K562 (cell line): Measurements from ENCODE around the gene GGCT. TPM values are rescaled to one million over a fixed set of nuclear protein-coding genes. Genes with fewer than 3 reads are reported as not detected.
A peak's percentile ranks its signal among the peaks of the same experiment; 100 is the strongest.

Experiments
- ATAC-seq: fragments of 200-7000 bp; cut with Tn5 transposase; 3 replicates; pipeline ENCODE4 v1.9.1; 2020; ENCODE audit warnings: moderate library complexity
- BruUV-seq: library from RNA; stranded (reverse); fragments of 400-500 nt; replicated peaks from 2 replicates; lab custom pipeline; 2021; lab: Mats Ljungman, UMichigan
- CTCF ChIA-PET: fragments of 300-600 bp; formaldehyde crosslinking; extraction: SDS; loops from one replicate; lab custom pipeline; 2021; ENCODE audit warnings: low intra/inter-chr PET ratio; lab: Yijun Ruan, JAX
- POLR2A ChIA-PET: fragments of 300-600, 350-650 bp; sonication (Branson Sonifier 250); formaldehyde crosslinking; extraction: SDS; loops from one replicate; lab custom pipeline; 2021; ENCODE audit warnings: antibody characterized with exemption, inconsistent platforms; lab: Yijun Ruan, JAX
- DNase-seq, 4 experiments: peaks; one replicate each; pipeline versions ENCODE4 v3.0.0 to v3.0.0-alpha.2; 2011 to 2018; ENCODE audit warnings: low spot score in 3 of 4, mixed read lengths in 3 of 4; ENCODE audit errors: extremely low read depth in 1 of 4
- FAIRE-seq: peaks from 2 replicates; lab custom pipeline; 2011; peaks lifted over from hg19 to GRCh38; lab: Jason Lieb, UNC
- H2AFZ ChIP-seq: 2 replicates; pipeline ENCODE4 v1.6.0; 2011; ENCODE audit warnings: low read depth, low read length, control low read depth, inconsistent platforms
- H3K27ac ChIP-seq: fragments of 200-600 bp; 3 replicates; pipeline ENCODE4 v1.8.0; 2011; ENCODE audit warnings: low read depth, mild to moderate bottlenecking, control low read depth, inconsistent platforms, low read length, moderate library complexity, mixed read lengths; ENCODE audit errors: extremely low read depth
- H3K27me3 ChIP-seq, 2 experiments: fragments of 300-600 bp in 1 of 2; 2 replicates in 1 of 2; 3 replicates in 1 of 2; pipeline versions ENCODE4 v1.6.0 to v1.8.0; 2011; ENCODE audit warnings: inconsistent platforms in 2 of 2, low read length in 2 of 2, mild to moderate bottlenecking in 1 of 2, mixed read lengths in 1 of 2, moderate library complexity in 1 of 2; ENCODE audit not compliant: control insufficient read depth in 2 of 2, insufficient read depth in 2 of 2
- H3K36me3 ChIP-seq: fragments of 300-600 bp; 3 replicates; pipeline ENCODE4 v1.8.0; 2011; ENCODE audit warnings: mild to moderate bottlenecking, low read length, inconsistent platforms; ENCODE audit not compliant: control insufficient read depth, insufficient read depth
- H3K4me1 ChIP-seq, 2 experiments: fragments of 200-600 bp in 1 of 2; replicated peaks in 1 of 2; 2 replicates in 1 of 2; 3 replicates in 1 of 2; pipeline versions ENCODE4 v1.5.1 to v1.8.0; 2011; ENCODE audit warnings: inconsistent platforms in 2 of 2, low read length in 2 of 2, mild to moderate bottlenecking in 1 of 2, mixed read lengths in 1 of 2, moderate library complexity in 1 of 2; ENCODE audit not compliant: control insufficient read depth in 2 of 2, insufficient read depth in 2 of 2
- H3K4me2 ChIP-seq: 2 replicates; pipeline ENCODE4 v1.6.1; 2011; ENCODE audit warnings: low read length, control low read depth, inconsistent platforms, mixed read lengths; ENCODE audit not compliant: insufficient read depth
- H3K4me3 ChIP-seq: fragments of 200-600 bp; sonication (generic), shearing (Covaris generic); 2 replicates; pipeline ENCODE4 v1.5.1; 2016; ENCODE audit warnings: control low read depth, inconsistent platforms
- H3K79me2 ChIP-seq: fragments of 200-600 bp; 3 replicates; pipeline ENCODE4 v1.8.0; 2011; ENCODE audit warnings: low read length, inconsistent platforms; ENCODE audit not compliant: control insufficient read depth, insufficient read depth
- H3K9ac ChIP-seq, 2 experiments: 2 replicates each; pipeline versions ENCODE4 v1.6.0 to v1.6.1; 2011; ENCODE audit warnings: low read depth in 2 of 2, low read length in 2 of 2, control low read depth in 1 of 2, inconsistent platforms in 1 of 2, mild to moderate bottlenecking in 1 of 2, mixed read lengths in 1 of 2; ENCODE audit not compliant: insufficient read depth in 1 of 2
- H3K9me1 ChIP-seq: one replicate; pipeline ENCODE4 v1.6.0; 2011; ENCODE audit warnings: inconsistent platforms, mild to moderate bottlenecking, low read length, moderate library complexity; ENCODE audit not compliant: control insufficient read depth, insufficient read depth
- H3K9me3 ChIP-seq: replicated peaks from 2 replicates; pipeline ENCODE4 v1.5.1; 2011; ENCODE audit warnings: low read depth, low read length, inconsistent platforms; ENCODE audit not compliant: control insufficient read depth, insufficient read depth
- H4K20me1 ChIP-seq: replicated peaks from 2 replicates; pipeline ENCODE4 v1.6.1; 2011; ENCODE audit warnings: low read length, inconsistent platforms, mixed read lengths; ENCODE audit not compliant: control insufficient read depth, insufficient read depth
- ARNT ChIP-seq, 2 experiments: fragments of 450-650 bp; IDR thresholded peaks; 2 replicates each; pipeline ENCODE4 v1.6.1; 2016; ENCODE audit warnings: mild to moderate bottlenecking in 1 of 2
- CBFB ChIP-seq: sonication (generic); formaldehyde crosslinking; IDR thresholded peaks from 2 replicates; pipeline ENCODE4 v1.4.0; 2020; ENCODE audit warnings: mild to moderate bottlenecking, missing genetic modification reagents
- EP300 ChIP-seq: IDR thresholded peaks from 2 replicates; pipeline ENCODE4 v1.6.1; 2012; ENCODE audit warnings: low read length, improper control_type of control experiment
- ESRRA ChIP-seq: fragments of 450-650 bp; IDR thresholded peaks from 2 replicates; pipeline ENCODE4 v1.6.1; 2014; ENCODE audit warnings: low read depth, mild to moderate bottlenecking, moderate library complexity, borderline replicate concordance
- HDAC2 ChIP-seq: fragments of 450-650 bp; IDR thresholded peaks from 2 replicates; pipeline ENCODE4 v1.6.1; 2016; ENCODE audit warnings: mild to moderate bottlenecking
- HOMEZ ChIP-seq: fragments of 250-450 bp; sonication (Bioruptor Pico); IDR thresholded peaks from 2 replicates; pipeline ENCODE4 v1.4.0; 2020; ENCODE audit warnings: mild to moderate bottlenecking, moderate library complexity
- JUN ChIP-seq, 2 experiments: sonication (generic) in 1 of 2; formaldehyde crosslinking in 1 of 2; IDR thresholded peaks; 2 replicates each; pipeline versions ENCODE4 v1.6.1 to v1.8.0; 2012 to 2022; ENCODE audit warnings: borderline replicate concordance in 2 of 2, mild to moderate bottlenecking in 2 of 2, improper control_type of control experiment in 1 of 2, low read depth in 1 of 2, low read length in 1 of 2, missing genetic modification reagents in 1 of 2
- JUND ChIP-seq, 2 experiments: IDR thresholded peaks; 2 replicates in 1 of 2; 3 replicates in 1 of 2; pipeline ENCODE4 v1.6.1; 2011; ENCODE audit warnings: borderline replicate concordance in 2 of 2, low read depth in 2 of 2, low read length in 2 of 2, improper control_type of control experiment in 1 of 2, missing biosample characterization in 1 of 2, missing genetic modification characterization in 1 of 2, missing genetic modification reagents in 1 of 2
- LEF1 ChIP-seq: fragments of 450-650 bp; IDR thresholded peaks from 2 replicates; pipeline ENCODE4 v1.6.1; 2016; ENCODE audit warnings: mild to moderate bottlenecking
- MAZ ChIP-seq, 2 experiments: fragments of 450-650 bp in 1 of 2; sonication (generic) in 1 of 2; formaldehyde crosslinking; IDR thresholded peaks in 1 of 2; conservative IDR thresholded peaks in 1 of 2; 2 replicates each; pipeline versions ENCODE4 v1.4.0 to v1.5.0; 2020; ENCODE audit warnings: mild to moderate bottlenecking in 1 of 2, missing genetic modification reagents in 1 of 2
- MTA3 ChIP-seq: fragments of 450-650 bp; formaldehyde crosslinking; IDR thresholded peaks from 2 replicates; pipeline ENCODE4 v1.6.1; 2017; ENCODE audit warnings: mild to moderate bottlenecking, borderline replicate concordance
- NFE2 ChIP-seq: IDR thresholded peaks from 2 replicates; pipeline ENCODE4 v1.6.1; 2014; ENCODE audit warnings: antibody characterized with exemption, low read depth
- RCOR1 ChIP-seq, 2 experiments: IDR thresholded peaks; 2 replicates each; pipeline ENCODE4 v1.6.1; 2012; ENCODE audit warnings: low read depth in 2 of 2, low read length in 2 of 2, borderline replicate concordance in 1 of 2, improper control_type of control experiment in 1 of 2
- SOX6 ChIP-seq: fragments of 450-650 bp; IDR thresholded peaks from 2 replicates; pipeline ENCODE4 v1.6.1; 2014; ENCODE audit warnings: mild to moderate bottlenecking
- TCF3 ChIP-seq: sonication (generic); formaldehyde crosslinking; IDR thresholded peaks from 2 replicates; pipeline ENCODE4 v1.4.0; 2020; ENCODE audit warnings: mild to moderate bottlenecking, missing genetic modification reagents
- TEAD4 ChIP-seq, 2 experiments: sonication (generic) in 1 of 2; formaldehyde crosslinking in 1 of 2; IDR thresholded peaks; 2 replicates each; pipeline versions ENCODE4 v1.6.1 to v1.8.0; 2012 to 2022; ENCODE audit warnings: borderline replicate concordance in 1 of 2, inconsistent platforms in 1 of 2, low read length in 1 of 2, mild to moderate bottlenecking in 1 of 2, missing genetic modification reagents in 1 of 2
- TGIF2 ChIP-seq: sonication (generic); formaldehyde crosslinking; IDR thresholded peaks from 2 replicates; pipeline ENCODE4 v1.8.1; 2022; ENCODE audit warnings: mild to moderate bottlenecking, missing genetic modification reagents, moderate library complexity
- TRIM24 ChIP-seq, 2 experiments: fragments of 450-650 bp; IDR thresholded peaks; 2 replicates each; pipeline ENCODE4 v1.6.1; 2016
- VEZF1 ChIP-seq: fragments of 200-800 bp; sonication (Bioruptor generic); IDR thresholded peaks from 2 replicates; pipeline ENCODE4 v1.6.1; 2017; ENCODE audit warnings: missing genetic modification characterization, missing compliant biosample characterization
- ZNF76 ChIP-seq: fragments of 250-450 bp; sonication (Bioruptor Pico); IDR thresholded peaks from 2 replicates; pipeline ENCODE4 v1.4.0; 2020; ENCODE audit warnings: mild to moderate bottlenecking, moderate library complexity, borderline replicate concordance
- WGBS: fragments of 100-300 bp; shearing (Covaris generic); methylation state at CpG from one replicate; pipeline ENCODE4 v1.1.6; 2016; ENCODE audit warnings: low coverage, mixed read lengths; ENCODE audit not compliant: insufficient coverage; ENCODE audit errors: missing lambda C conversion rate; 5-methylcytosine and 5-hydroxymethylcytosine counted together
- in situ Hi-C: fragments of 300-500 bp; cut with MboI; formaldehyde crosslinking; loops from 4 replicates; pipeline ENCODE4 v1.15.0; 2018; ENCODE audit warnings: inconsistent platforms, mixed read lengths
- intact Hi-C: fragments of 100-400 bp; cut with micrococcal nuclease; formaldehyde crosslinking; loops from 2 replicates; pipeline ENCODE4 v1.14.2; 2022
- polyA plus RNA-seq, 8 experiments: library from polyadenylated mRNA; depleted of rRNA in 4 of 8; stranded (reverse) in 5 of 8; unstranded in 3 of 8; fragments of >200 nt; fragmentation: Nextera tagmentation in 2 of 8; fragmentation: Illumina TruSeq in 1 of 8; extraction: Ambion mirVana in 2 of 8; extraction: Trizol in 1 of 8; gene quantifications; 2 replicates each; pipeline versions ENCODE4 v1.2.1 to v1.2.3, GENCODE V29; 2011 to 2014; ENCODE audit warnings: inconsistent platforms in 1 of 8, missing spikeins in 1 of 8
- total RNA-seq, 7 experiments: library from RNA; depleted of rRNA in 6 of 7; stranded (reverse); fragments of >200 nt in 6 of 7; fragmentation: Illumina TruSeq in 2 of 7; extraction: Trizol in 2 of 7; gene quantifications; 2 replicates each; pipeline versions ENCODE4 v1.2.1 to v1.2.3, GENCODE V29; 2011 to 2021; ENCODE audit warnings: low replicate concordance in 1 of 7

The GGCT gene
- total and polyA plus RNA-seq, 9 of the 15 experiments (the other 6 are each of a cell fraction or from before 2014, with no cell fraction given): 79.0 to 349 (median 136) TPM

- ChIA-PET CTCF (no interaction called here), POLR2A (interaction anchor here (0.6 to 1.0 kb wide), 2 partner anchors 12 to 478 kb away, joined by 3 read pairs; no protein-coding TSS in a partner anchor)
- 2% methylated on average over 5 of the region's 5 CpGs for WGBS
- H3K9ac ChIP-seq: no peak overlapping the region
- peak; percentile 95 for FAIRE-seq
- ATAC-seq: peak; percentile 94
- H3K36me3 ChIP-seq: no peaks in the 10 kb centered on the region
- in situ Hi-C loops: no loop called here
- H3K4me1 ChIP-seq: peaks cover 8 to 11% of the 10 kb centered on the region in 2 experiments
- H2AFZ ChIP-seq: peak overlapping the region; percentile 33; the same call in 1 of the 2 replicates
- no TSS peak for BruUV-seq
- H3K4me2 ChIP-seq: peak overlapping the region; percentile 63
- H3K9me1 ChIP-seq: peaks cover 5% of the 10 kb centered on the region
- no peak overlapping the region for H3K4me3 ChIP-seq
- DNase-seq: peak; percentile 32 to 85 (median 48)
- no peaks in the 10 kb centered on the region for H3K9me3 ChIP-seq
- no peaks in the 10 kb centered on the region for H4K20me1 ChIP-seq
- H3K27me3 ChIP-seq: no peaks in the 10 kb centered on the region
- intact Hi-C loops: no loop called here
- H3K79me2 ChIP-seq: no peaks in the 10 kb centered on the region
- no peak overlapping the region for H3K27ac ChIP-seq
- TF ChIP-seq HDAC2 (0 out of 2 replicates have a peak, but pooled peaks have one; percentile 46), CBFB (CRISPR knock-in tag) (no peak), NFE2 (peak; percentile 42; the same call in 1 of the 2 replicates), VEZF1 (CRISPR knock-in tag) (no peak), TEAD4 (IDR thresholded peaks at IDR 0.05; ENCODE audit: low read length) (peak; percentile 61; the same call in 1 of the 2 replicates), TEAD4 (CRISPR knock-in tag; IDR thresholded peaks at IDR 0.05; ENCODE audit: borderline replicate concordance) (no peak), MAZ (CRISPR knock-in tag; conservative IDR thresholded peaks at IDR 0.05 in 1 of 2, IDR thresholded peaks at IDR 0.05 in 1 of 2) (no peak), SOX6 (peak; percentile 69), RCOR1 (IDR thresholded peaks at IDR 0.05; ENCODE audit: borderline replicate concordance in 1 of 2, low read depth in 2 of 2, low read length in 2 of 2) (peak in 1 of 2 experiments; percentile 44; a peak in 2 of 4 replicates), JUND (IDR thresholded peaks at IDR 0.05; ENCODE audit: borderline replicate concordance, low read depth, low read length) (peak; percentile 94), JUND (tag; IDR thresholded peaks at IDR 0.05; ENCODE audit: borderline replicate concordance, low read depth, low read length) (peak; percentile 95; the same call in 2 of the 3 replicates), ARNT (IDR thresholded peaks at IDR 0.05) (no peak), MTA3 (no peak), LEF1 (peak; percentile 81), ZNF76 (CRISPR knock-in tag) (no peak), TCF3 (CRISPR knock-in tag) (peak; percentile 66), ESRRA (peak; percentile 61; the same call in 1 of the 2 replicates), JUN (IDR thresholded peaks at IDR 0.05; ENCODE audit: borderline replicate concordance, low read depth, low read length) (peak; percentile 78; the same call in 1 of the 2 replicates), JUN (CRISPR knock-in tag; IDR thresholded peaks at IDR 0.05; ENCODE audit: borderline replicate concordance) (no peak), TRIM24 (IDR thresholded peaks at IDR 0.05) (peak; percentile 31 to 59; a peak in 2 of 4 replicates), TGIF2 (CRISPR knock-in tag) (no peak), EP300 (peak; percentile 44; the same call in 1 of the 2 replicates), HOMEZ (CRISPR knock-in tag) (no peak)
Measured at GRCh38 chr7:30525429-30525828, 20.8 kb upstream of the GGCT start.
